T-helper 2 cell treated with Interferon-gamma antibody and Interleukin-4, amounts not matched to agents 5 μg/mL and 100 μg/mL, for 36 hours (primary cell): ENCODE results near the gene SGF29.
"Not testable (repeated sequence)": the region's sequence is repeated elsewhere in the genome, so short reads cannot be mapped to it uniquely, and the experiment has no call there.

Experiments
- DNase-seq: peaks from one replicate; pipeline ENCODE4 v3.0.0; 2021; ENCODE audit warnings: low spot score
- H3K27ac Mint-ChIP-seq: one replicate; pipeline ENCODE4 v1.8.0; 2021; ENCODE audit warnings: mild to moderate bottlenecking, mixed read lengths
- H3K27me3 Mint-ChIP-seq: one replicate; pipeline ENCODE4 v1.8.0; 2021; ENCODE audit warnings: low read depth, mixed read lengths
- H3K36me3 Mint-ChIP-seq: one replicate; pipeline ENCODE4 v1.8.0; 2021; ENCODE audit warnings: low read depth, mixed read lengths
- H3K4me1 Mint-ChIP-seq: one replicate; pipeline ENCODE4 v1.8.0; 2021; ENCODE audit warnings: low read depth, mixed read lengths
- H3K4me3 Mint-ChIP-seq: one replicate; pipeline ENCODE4 v1.8.0; 2022; ENCODE audit warnings: mild to moderate bottlenecking, moderate library complexity, mixed read lengths
- H3K9me3 Mint-ChIP-seq: one replicate; pipeline ENCODE4 v1.8.0; 2021; ENCODE audit warnings: mixed read lengths

The SGF29 gene

GRCh38 chr16:28543072-28543471 is 10.6 kb upstream of the SGF29 start:
- H3K27ac Mint-ChIP-seq = no peak overlapping the region
- no peaks in the 10 kb centered on the region for H3K9me3 Mint-ChIP-seq
- no peak for DNase-seq

GRCh38 chr16:28544998-28545397 is 8.7 kb upstream of the SGF29 start:
- Mint-ChIP-seq H3K4me3 (no peak overlapping the region), H3K4me1 (peaks cover 5% of the 10 kb centered on the region), H3K27ac (no peak overlapping the region), H3K9me3 (no peaks in the 10 kb centered on the region), H3K36me3 (no peaks in the 10 kb centered on the region), H3K27me3 (peaks cover 3% of the 10 kb centered on the region)
- DNase-seq = no peak

More at GRCh38 chr16:28543072-28543471, 10.6 kb upstream of the SGF29 start:
- no peaks in the 10 kb centered on the region for H3K36me3 Mint-ChIP-seq
- no peak overlapping the region for H3K4me3 Mint-ChIP-seq
- H3K27me3 Mint-ChIP-seq = peaks cover 2% of the 10 kb centered on the region
- H3K4me1 Mint-ChIP-seq = peaks cover 2% of the 10 kb centered on the region

GRCh38 chr16:28545964-28546363 is 7.8 kb upstream of the SGF29 start:
- not testable (repeated sequence) for DNase-seq, H3K36me3 Mint-ChIP-seq, H3K4me3 Mint-ChIP-seq, H3K27me3 Mint-ChIP-seq, H3K4me1 Mint-ChIP-seq, H3K27ac Mint-ChIP-seq, H3K9me3 Mint-ChIP-seq

- Mint-ChIP-seq H3K4me3 (no peak overlapping the region), H3K27me3 (peaks cover 3% of the 10 kb centered on the region), H3K27ac (no peak overlapping the region), H3K4me1 (peaks cover 5% of the 10 kb centered on the region), H3K9me3 (no peaks in the 10 kb centered on the region), H3K36me3 (no peaks in the 10 kb centered on the region)
- DNase-seq = no peak
Measured at GRCh38 chr16:28546626-28547025, 7.1 kb upstream of the SGF29 start.

GRCh38 chr16:28548306-28548802 is 5.4 kb upstream of the SGF29 start:
- H3K4me3 Mint-ChIP-seq = no peak overlapping the region
- peaks cover 3% of the 10 kb centered on the region for H3K27me3 Mint-ChIP-seq
- H3K9me3 Mint-ChIP-seq = no peaks in the 10 kb centered on the region
- no peaks in the 10 kb centered on the region for H3K36me3 Mint-ChIP-seq
- no peak for DNase-seq
- no peak overlapping the region for H3K27ac Mint-ChIP-seq
- peaks cover 3% of the 10 kb centered on the region for H3K4me1 Mint-ChIP-seq

- Mint-ChIP-seq H3K27me3 (peaks cover 3% of the 10 kb centered on the region), H3K4me3 (no peak overlapping the region), H3K4me1 (peaks cover 4% of the 10 kb centered on the region), H3K27ac (peak overlapping the region; percentile 44), H3K9me3 (no peaks in the 10 kb centered on the region), H3K36me3 (no peaks in the 10 kb centered on the region)
- no peak for DNase-seq
Measured at GRCh38 chr16:28549301-28549899, 4.3 kb upstream of the SGF29 start.

GRCh38 chr16:28554634-28555423 is 1.1 kb downstream of the SGF29 start:
- H3K4me1 Mint-ChIP-seq = peaks cover 9% of the 10 kb centered on the region
- peaks cover 29% of the 10 kb centered on the region for H3K36me3 Mint-ChIP-seq
- H3K4me3 Mint-ChIP-seq = peak overlapping the region; percentile 88
- no peak for DNase-seq
- H3K27ac Mint-ChIP-seq = peak overlapping the region; percentile 79
- H3K9me3 Mint-ChIP-seq = no peaks in the 10 kb centered on the region
- H3K27me3 Mint-ChIP-seq = no peaks in the 10 kb centered on the region

GRCh38 chr16:28555561-28555960 is 1.8 kb downstream of the SGF29 start:
- no peaks in the 10 kb centered on the region for H3K27me3 Mint-ChIP-seq
- no peaks in the 10 kb centered on the region for H3K9me3 Mint-ChIP-seq
- H3K4me3 Mint-ChIP-seq = no peak overlapping the region
- DNase-seq = peak; percentile 8
- no peak overlapping the region for H3K27ac Mint-ChIP-seq
- H3K4me1 Mint-ChIP-seq = peaks cover 10% of the 10 kb centered on the region
- peaks cover 31% of the 10 kb centered on the region for H3K36me3 Mint-ChIP-seq

- Mint-ChIP-seq H3K4me1 (peaks cover 12% of the 10 kb centered on the region), H3K27ac (no peak overlapping the region), H3K27me3 (no peaks in the 10 kb centered on the region), H3K36me3 (peaks cover 33% of the 10 kb centered on the region), H3K9me3 (no peaks in the 10 kb centered on the region), H3K4me3 (no peak overlapping the region)
- no peak for DNase-seq
Measured at GRCh38 chr16:28556914-28557320, 3.2 kb downstream of the SGF29 start.

- Mint-ChIP-seq H3K4me1 (peaks cover 18% of the 10 kb centered on the region), H3K27me3 (no peaks in the 10 kb centered on the region), H3K36me3 (peaks cover 33% of the 10 kb centered on the region), H3K9me3 (no peaks in the 10 kb centered on the region), H3K27ac (no peak overlapping the region), H3K4me3 (no peak overlapping the region)
- DNase-seq = no peak
Measured at GRCh38 chr16:28558456-28558855, 4.7 kb downstream of the SGF29 start.

- DNase-seq = no peak
- peaks cover 9% of the 10 kb centered on the region for H3K4me1 Mint-ChIP-seq
- no peak overlapping the region for H3K4me3 Mint-ChIP-seq
- H3K36me3 Mint-ChIP-seq = peaks cover 43% of the 10 kb centered on the region
- H3K27ac Mint-ChIP-seq = no peak overlapping the region
- H3K9me3 Mint-ChIP-seq = peaks cover 10% of the 10 kb centered on the region
- H3K27me3 Mint-ChIP-seq = no peaks in the 10 kb centered on the region
Measured at GRCh38 chr16:28561557-28562187, 8.0 kb downstream of the SGF29 start.

- no peak overlapping the region for H3K4me3 Mint-ChIP-seq
- peaks cover 12% of the 10 kb centered on the region for H3K9me3 Mint-ChIP-seq
- no peak overlapping the region for H3K27ac Mint-ChIP-seq
- no peak for DNase-seq
- no peaks in the 10 kb centered on the region for H3K27me3 Mint-ChIP-seq
- H3K4me1 Mint-ChIP-seq = peaks cover 9% of the 10 kb centered on the region
- peaks cover 41% of the 10 kb centered on the region for H3K36me3 Mint-ChIP-seq
Measured at GRCh38 chr16:28562199-28562598, 8.5 kb downstream of the SGF29 start.

GRCh38 chr16:28563218-28563617 is 9.5 kb downstream of the SGF29 start:
- no peak overlapping the region for H3K27ac Mint-ChIP-seq
- peaks cover 41% of the 10 kb centered on the region for H3K36me3 Mint-ChIP-seq
- H3K4me3 Mint-ChIP-seq = no peak overlapping the region
- no peak for DNase-seq
- no peaks in the 10 kb centered on the region for H3K27me3 Mint-ChIP-seq
- peaks cover 9% of the 10 kb centered on the region for H3K4me1 Mint-ChIP-seq
- peaks cover 18% of the 10 kb centered on the region for H3K9me3 Mint-ChIP-seq

- not testable (repeated sequence) for H3K27me3 Mint-ChIP-seq, H3K27ac Mint-ChIP-seq, H3K4me1 Mint-ChIP-seq, H3K4me3 Mint-ChIP-seq, DNase-seq
- Mint-ChIP-seq H3K9me3 (peaks cover 18% of the 10 kb centered on the region), H3K36me3 (peaks cover 25% of the 10 kb centered on the region)
Measured at GRCh38 chr16:28566233-28566925, 12.7 kb downstream of the SGF29 start.
